HG02938 (cell line): ENCODE data around the gene GNG7.

Source experiments
- ATAC-seq: cut with Tn5 transposase; IDR thresholded peaks from one replicate; pipeline ENCODE4 v1.9.1; 2021; ENCODE audit warnings: mild to moderate bottlenecking, moderate library complexity; ENCODE audit not compliant: unreplicated experiment

Gene GNG7

DNA sequence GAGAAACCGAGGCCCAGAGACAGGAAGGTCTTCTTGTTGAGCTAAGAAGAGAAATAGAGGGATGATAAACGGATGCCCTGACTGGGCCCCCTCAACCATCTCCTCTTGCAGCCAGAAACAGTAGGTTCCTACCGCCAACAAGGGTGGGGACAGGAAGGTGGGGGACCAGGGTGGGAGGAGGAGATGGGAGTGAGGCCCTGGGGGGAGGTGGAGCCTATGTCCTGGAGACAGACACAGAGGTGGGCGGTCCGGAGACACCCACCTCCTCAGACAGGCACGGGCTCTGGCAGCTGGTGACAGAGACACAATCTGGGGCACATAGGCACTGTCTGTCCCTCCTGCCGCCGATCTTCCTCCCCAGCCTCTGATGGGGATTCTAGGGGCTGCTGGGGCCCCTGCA, 209.6 kb downstream of the GNG7 start:
- ATAC-seq, result no peak

DNA sequence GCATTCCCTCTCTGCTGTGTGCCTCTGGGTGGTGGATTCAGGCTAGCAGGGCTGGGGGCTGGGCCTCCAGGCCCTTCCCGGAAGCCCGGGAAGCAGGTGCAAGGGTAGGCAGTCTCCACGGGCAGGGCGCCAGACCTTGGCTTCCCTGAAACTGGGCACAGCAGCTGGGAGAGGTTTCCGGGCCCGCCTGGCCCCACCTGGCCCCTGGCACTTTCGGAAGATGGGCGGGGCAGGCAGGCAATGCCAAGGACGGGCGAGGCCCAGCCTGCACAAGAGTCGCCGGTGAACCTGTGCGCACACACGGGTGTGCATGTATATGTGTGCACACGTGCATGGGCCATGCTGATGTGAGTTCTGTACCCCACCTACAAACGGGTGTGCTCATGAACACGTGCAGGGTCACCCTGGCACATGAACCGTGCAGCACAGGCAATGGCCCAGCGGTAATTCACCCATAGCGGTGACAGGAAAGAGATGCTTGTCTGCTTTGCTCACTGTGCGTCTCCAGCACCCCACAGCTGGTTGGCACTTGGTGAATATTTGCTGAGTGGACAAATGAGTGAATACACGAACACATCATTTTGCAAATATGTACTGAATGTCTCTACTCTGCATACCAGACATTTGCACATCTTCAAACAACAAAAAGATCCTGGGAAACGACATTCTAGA, 211.2 kb downstream of the GNG7 start:
- ATAC-seq, result no peak

DNA sequence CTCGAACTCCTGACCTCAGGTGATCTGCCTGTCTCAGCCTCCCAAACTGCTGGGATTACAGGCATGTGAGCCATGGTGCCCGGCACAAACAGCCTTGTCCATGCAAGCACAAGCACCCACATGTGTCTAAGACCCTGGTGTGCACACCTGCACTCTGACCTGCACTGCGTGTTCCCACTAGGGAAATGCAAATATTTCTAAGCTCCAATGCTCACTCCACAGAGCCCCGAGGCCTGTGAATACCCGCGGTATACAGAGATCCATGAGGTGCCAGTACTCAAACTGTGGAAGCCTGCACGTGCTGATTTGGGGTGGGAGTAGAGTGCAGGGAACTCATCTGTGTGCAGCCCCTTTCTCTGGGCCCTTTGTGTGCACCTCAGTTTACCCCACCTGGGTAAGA, 211.8 kb downstream of the GNG7 start:
- no peak for ATAC-seq

DNA sequence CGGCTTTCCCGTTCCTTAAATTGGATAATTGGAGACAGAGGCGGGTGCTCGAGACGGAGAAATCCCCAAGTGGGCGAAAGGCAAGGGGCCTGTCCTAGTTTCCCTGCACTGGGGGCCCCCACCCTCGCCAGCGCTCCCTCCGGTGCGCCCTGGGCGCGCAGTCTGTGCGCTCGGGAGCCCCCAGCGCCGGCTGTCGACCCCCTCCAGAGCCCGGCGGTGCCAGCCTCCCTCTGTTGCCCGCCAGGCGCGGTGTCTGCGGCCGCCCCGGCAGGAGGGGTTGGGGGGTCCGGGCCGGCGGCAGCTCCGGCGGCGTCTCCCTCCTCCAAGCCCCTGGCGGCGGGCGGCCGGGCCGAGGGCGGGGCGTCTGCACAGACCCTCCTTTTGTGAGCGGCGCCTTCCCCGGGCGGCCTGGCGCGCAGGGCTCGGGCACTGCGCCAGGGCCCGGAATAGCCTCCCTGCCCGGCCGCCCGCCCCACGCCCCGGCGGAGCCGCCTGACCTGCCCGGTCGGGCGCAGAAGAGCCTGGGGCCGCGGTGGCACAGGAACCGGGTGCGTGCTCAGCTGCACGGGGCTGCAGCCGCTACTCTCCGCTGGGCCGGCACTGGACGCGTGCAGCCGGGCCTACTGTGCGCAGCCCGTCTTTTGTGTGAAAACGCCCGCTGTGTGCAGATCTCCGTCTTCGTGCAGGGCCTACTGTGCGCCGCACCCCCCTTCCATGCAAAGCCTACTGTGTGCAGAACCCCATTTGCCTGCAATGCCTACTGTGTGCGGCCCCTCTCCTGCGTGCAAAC, 213.4 kb downstream of the GNG7 start:
- no peak for ATAC-seq

DNA sequence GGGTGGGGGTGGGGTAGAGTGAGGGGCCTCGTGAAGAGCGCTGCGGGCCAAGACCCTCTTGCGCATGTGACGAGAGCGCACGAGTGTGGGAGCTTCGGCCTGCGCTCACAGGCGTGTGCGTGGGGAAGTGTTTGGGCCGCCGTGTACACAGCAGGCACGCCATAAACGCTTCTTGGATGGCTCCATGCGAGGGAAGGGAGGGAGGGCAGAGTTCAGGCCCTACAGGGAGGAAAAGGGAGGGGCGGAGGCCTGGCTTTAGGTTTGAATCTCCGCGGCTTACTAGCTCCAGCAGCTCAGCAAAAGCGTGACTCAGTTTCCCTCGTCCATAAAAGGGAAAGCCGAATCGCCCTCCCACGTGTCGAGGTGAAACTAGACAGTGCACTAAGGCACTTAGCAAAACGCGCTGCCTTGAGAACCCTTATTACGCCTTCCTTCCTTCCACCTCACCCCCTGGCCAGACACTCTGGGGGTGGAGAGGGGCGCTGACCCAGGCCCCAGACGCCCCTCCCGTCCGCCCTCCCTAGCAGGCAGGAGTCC, 214.0 kb downstream of the GNG7 start:
- ATAC-seq, result no peak

DNA sequence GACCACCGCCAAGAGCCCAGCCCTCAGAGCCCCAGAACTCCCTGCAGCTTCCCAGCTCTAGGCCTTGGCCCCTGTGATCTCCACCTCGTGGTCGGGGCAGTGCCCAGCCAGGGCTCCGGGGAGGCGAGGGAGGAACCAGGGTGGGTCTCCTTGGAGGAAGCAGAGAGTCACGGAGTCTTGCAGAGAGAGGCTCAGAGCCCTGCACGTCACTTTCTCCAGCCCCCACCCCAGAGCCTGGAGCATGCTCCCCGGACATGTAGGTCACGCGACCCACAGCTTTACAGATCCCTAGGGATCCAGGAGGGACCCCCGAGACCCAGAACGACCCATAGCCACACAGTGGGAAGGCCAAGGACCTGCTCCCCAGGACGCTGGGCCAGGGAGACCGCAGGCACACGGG, 214.7 kb downstream of the GNG7 start:
- no peak for ATAC-seq

DNA sequence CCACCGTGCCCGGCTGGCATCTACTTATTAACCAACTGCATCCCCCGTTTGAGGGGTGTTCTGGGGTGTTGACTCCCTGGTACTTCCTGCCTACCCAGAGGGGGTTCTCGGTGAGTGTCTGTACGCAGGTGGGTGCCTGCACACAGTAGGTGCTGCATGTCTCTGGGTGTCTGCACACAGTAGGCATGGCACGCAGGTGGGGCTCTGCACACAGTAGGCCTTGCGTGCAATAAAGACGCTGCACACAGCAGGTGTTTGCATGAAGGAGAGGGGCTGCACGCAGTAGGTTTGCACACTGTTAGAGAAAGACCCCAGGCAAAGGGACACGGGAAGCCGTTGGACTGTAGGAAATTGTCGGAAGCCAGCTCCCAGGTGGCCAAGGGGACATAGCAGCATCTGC, 215.4 kb downstream of the GNG7 start:
- ATAC-seq, result no peak

DNA sequence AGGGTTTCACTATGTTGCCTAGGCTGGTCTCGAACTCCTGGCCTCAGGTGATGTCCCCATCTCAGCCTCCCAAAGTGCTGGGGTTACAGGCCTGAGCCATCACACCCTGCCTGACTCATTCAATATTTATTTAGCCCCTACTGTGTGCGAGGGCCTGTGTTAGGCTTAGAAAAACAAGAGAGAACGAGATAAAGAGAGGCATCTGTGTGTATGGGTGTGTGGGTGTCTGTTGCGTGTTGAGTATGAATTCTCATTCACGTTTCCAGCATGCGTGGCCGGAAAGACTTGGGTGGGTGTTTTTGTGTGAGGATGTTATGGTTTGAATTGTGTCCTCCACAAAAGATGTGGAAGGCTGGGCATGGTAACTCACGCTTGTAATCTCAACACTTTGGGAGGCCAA, 217.1 kb downstream of the GNG7 start:
- no peak for ATAC-seq

DNA sequence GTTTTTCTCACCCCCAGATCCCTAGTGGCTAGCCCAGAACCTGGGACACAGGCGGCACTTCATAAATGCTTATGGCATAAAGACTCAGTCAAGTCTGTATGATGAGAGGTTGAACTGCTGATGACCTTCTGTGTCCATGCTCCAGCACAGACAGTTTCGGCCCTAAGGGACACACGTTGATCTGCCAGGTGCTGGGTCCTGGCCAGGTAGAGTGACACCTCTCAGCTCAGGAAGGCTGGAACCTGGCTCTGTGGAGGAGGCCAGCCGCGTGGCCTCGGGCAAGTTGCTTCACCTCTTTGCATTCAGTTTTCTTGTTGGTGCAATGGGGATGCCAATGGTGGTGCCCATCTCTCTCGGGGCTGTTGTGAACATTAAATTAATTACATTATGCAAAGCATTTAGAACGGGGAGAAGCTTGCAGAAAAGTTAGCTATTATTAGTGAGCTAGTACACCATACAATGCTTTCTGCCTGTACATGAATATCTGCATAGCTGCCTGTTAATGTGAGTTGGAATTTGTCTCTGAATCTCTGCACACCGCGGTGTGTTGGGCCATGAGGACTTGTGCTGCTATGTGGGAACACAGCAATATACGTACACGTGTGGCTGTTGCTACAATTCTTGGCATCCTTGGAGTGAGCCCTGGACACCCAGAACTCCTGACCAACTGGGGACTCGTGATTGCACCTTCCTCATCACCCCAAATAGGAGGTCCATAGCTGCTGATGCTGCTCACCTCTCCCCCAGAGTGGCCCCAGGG, 218.1 kb downstream of the GNG7 start:
- no peak for ATAC-seq

DNA sequence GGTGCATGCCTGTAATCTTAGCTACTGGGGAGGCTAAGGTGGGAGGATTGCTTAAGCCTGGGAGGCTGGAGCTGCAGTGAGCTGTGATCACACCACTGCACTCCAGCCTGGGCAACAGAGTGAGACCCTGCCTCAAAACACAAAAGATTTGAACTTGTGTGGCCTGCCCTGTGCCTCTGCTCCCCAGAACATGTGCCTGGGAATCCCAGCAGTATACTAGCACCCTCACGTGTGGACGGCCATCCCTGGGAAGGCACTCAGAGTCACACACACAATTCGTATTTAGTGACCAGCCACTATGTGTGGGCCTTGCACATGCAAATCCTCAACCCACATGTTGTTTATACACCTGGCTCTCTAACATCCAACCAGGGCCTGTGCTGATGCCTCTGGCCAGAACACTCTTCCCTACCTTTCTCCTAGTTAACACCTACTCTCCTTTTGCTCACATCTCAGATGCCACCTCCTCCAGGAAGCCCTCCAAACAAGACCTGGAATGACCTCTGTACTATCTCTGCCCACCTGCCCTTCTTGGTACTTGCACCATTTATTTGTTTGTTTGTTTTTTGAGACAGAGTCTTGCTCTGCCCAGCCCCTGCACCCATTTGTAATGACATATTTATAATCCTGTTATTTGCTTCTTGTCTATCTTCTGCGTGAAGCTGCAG, 218.9 kb downstream of the GNG7 start:
- ATAC-seq, result no peak

DNA sequence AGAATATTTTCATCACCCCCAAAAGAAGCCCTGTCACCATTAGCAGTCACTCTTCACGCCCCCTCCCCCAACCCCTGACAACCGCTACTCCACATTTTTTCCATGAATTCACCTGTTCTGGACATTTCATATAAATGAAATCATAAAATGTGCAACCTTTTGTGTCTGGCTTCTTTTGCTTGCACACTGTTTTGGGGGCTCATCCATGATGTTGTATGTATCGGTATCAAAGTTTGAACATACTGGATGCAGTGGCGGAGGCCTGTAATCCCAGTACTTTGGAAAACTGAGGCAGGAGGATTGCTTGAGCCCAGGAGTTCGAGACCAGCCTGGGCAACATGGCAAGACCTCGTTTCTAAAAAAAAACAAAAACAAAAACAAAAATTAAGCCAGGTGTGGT, 219.4 kb downstream of the GNG7 start:
- no peak for ATAC-seq

DNA sequence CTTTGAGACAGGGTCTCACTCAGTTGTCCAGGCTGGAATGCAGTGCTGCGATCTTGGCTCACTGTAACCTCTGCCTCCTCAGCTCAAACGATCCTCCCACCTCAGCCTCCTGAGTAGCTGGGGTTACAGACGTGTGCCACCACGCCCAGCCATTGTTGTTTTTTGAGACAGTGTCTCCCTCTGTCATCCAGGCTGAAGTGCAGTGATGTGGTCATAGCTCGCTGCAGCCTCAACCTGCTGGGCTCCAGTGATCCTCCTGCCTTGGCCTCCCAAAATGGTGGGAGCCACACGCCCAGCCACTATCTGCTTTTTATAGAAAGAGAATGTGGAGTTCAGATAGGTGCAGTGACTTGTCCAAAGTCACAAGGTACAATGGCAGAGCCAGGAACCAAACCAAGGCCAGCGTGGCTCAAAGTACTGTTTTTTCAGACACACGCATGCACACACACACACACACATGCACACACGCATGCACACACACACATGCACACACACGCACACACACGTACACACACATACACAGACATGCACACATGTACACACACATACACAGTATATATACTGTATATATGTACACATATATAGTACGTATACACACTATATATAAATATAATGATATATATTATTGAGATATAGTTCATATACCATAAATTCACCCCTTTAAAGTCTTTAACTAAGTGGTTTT, 220.0 kb downstream of the GNG7 start:
- no peak for ATAC-seq

DNA sequence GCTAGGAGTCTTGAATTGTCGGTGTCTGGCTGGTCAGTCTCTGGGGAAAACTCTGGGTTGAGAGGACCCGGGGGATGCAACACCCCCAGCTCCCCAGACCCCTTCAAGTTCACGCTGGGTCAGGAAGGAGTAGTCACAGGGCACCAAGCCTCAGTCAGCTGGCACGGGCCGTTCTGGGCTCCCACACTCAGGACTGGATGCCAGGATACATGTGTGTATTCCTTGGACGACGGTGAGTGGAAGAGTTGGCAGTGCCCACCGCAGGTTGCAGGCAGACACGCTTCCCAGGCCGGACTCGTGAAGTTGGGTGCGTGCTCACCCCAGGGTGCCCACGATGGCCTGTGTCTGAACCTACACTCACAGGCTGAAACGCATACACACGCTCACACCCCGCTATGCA, 221.0 kb downstream of the GNG7 start:
- no peak for ATAC-seq

DNA sequence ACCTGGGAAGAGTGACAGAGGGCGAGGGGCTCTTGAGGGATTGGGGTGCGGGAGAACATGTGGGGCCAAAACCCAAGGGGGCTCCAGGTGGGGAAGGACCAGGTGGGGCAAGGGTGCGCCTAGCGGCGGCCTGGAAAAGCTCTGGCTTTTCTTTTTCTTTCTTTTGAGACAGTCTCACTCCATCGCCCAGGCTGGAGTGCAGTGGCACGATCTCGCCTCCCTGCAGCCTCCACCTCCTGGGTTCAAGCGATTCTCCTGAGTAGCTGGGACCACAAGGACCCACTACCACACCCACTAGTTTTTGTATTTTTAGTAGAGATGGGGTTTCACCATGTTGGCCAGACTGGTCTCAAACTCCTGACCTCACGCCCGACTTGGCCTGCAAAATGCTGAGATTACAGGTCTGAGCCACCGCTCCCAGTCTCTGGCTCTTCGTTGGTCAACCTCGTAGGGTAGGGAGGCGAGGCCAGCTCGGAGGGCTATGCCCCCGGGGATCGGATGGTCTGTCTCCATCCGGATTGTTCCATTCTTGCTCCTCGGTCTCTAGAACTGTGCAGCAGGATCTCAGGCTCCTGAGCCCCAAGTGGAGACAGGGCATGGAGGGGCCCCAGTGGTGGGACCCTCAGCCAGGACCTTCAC, 222.8 kb downstream of the GNG7 start:
- no peak for ATAC-seq

DNA sequence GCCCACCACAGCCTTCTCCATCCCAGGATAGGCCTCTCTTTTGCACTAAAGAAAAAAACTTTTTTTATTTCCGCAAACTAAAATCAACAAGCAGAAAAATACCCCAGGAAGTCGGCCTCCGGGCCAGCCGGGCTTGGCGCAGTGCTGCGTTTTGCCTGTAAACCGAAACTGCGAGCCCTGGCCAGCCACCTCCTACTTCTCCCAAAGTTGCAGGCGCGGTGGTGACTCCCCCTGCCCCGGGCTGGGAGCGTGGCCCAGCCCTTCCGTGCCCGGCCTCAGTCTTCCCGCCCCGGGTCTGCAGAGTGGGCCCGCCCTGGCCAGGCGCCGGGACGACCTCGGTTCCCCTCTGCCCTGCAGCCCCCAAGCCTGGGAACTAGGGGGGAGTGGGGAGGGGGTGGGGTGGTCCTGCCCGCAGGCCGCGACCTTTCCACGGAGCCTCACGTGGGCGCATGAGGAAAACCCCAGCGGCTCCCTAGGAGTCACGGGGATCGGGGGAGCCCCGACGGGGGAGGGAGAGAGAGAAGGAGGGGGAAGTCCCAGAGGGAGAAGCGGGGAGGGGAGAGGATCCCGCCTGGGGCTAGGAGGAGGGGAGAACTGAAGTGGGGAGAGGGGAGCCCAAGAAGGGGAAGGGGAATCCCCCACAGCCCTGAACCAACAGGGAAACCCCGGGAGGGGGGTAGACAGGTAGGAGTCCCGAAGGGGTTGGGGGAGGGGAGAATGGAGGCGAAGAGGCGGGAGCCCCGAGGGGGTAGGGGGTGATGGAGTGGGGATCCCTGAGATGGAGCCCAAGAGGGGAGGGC, 223.5 kb downstream of the GNG7 start:
- ATAC-seq, result no peak

DNA sequence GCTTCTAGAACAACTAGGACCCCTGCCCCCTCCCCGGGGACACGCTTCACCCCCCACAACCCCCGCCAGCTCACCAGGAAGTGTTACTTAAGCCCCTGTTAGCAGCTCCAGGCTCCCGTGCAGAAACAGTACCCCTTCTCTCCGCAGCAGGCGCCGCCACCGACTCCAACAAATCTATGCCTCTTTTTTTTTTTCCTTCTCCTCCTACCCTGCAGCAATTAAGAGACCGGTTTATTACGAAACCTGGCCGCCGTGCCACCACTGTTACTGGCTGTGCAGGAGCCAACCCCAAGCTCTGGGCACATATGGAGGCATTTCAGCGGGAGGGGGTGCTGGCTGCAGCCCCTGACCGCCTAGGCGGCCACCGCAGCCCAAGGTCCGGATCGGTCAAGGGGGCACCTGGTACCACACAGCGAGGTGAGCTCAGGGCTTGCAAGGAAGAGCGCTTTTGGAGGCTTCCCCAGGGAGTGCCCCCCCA, 224.2 kb downstream of the GNG7 start:
- no peak for ATAC-seq

DNA sequence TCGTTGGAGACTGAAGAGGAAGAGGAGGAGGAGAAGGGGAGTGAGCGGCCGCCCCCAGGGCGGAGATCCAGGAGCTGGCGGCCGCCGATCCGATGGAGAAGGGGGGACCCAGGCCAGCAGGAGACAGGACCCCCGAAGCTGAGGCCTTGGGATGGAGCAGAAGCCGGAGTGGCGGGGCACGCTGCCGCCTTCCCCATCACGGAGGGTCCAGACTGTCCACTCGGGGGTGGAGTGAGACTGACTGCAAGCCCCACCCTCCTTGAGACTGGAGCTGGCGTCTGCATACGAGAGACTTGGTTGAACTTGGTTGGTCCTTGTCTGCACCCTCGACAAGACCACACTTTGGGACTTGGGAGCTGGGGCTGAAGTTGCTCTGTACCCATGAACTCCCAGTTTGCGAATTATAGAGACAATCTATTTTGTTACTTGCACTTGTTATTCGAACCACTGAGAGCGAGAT, 224.7 kb downstream of the GNG7 start:
- no peak for ATAC-seq

DNA sequence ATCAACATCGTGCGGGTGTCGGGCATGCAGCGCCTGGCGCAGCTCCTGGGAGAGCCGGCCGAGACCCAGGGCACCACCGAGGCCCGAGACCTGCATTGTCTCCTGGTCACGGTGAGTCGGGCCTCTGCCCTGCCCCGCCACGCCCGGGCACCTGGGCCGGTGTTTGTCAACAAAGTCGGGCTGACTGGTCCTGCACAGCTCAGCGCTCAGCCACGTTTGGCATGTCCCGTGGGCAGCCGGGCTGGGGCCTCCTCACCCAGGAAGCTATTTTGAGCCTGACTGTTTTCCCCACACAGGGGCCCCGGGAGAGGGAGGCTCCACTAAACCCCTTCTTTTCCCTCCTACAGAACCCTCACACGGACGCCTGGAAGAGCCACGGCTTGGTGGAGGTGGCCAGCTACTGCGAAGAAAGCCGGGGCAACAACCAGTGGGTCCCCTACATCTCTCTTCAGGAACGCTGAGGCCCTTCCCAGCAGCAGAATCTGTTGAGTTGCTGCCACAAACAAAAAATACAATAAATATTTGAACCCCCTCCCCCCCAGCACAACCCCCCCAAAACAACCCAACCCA, 225.3 kb downstream of the GNG7 start:
- ATAC-seq, result no peak
